ENCODE measurements around the gene PRKCA. TPM values are rescaled to one million over a fixed set of nuclear protein-coding genes. Genes with fewer than 3 reads are reported as not detected.

The PRKCA gene
- total RNA-seq, 4 donors from 2014 or later = 55.8 to 90.7 (median 66.7) TPM

DNA sequence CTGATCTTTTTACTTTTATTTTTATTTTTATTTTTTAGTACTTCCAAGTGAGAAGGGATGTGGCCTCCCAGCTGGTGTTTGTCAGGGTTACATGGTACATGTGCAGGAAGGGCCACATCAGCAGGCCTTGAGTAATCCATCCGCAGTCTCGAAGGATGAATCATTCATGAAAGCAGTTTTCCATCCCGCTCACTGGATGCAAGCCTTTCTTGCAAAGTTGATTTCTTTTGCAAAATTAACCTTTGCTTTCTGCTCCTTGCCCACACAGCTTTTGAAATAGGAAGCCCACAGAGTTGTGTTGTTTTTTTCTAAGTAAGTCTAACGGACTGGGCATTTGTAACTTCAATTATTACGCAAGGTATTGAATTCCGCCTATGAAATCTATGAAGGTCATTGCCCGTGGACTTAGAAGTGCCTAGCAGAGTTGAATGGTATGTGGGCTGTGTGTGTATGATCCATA, 157.4 kb downstream of the PRKCA start:
- Histone ChIP-seq H3K4me3 (no peak overlapping the region), H3K4me1 (peaks cover 0 to 37% (median 22%) of the 10 kb centered on the region in 4 donors), H3K27me3 (no peaks in the 10 kb centered on the region), H3K36me3 (peaks cover 0 to 5% (median 0%) of the 10 kb centered on the region in 3 donors), H3K9me3 (peaks cover 0 to 10% (median 0%) of the 10 kb centered on the region in 4 donors), H3K27ac (peak overlapping the region in 3 of 4 donors; percentile 3 to 86 (median 80))
- TF ChIP-seq, protein P1, sequence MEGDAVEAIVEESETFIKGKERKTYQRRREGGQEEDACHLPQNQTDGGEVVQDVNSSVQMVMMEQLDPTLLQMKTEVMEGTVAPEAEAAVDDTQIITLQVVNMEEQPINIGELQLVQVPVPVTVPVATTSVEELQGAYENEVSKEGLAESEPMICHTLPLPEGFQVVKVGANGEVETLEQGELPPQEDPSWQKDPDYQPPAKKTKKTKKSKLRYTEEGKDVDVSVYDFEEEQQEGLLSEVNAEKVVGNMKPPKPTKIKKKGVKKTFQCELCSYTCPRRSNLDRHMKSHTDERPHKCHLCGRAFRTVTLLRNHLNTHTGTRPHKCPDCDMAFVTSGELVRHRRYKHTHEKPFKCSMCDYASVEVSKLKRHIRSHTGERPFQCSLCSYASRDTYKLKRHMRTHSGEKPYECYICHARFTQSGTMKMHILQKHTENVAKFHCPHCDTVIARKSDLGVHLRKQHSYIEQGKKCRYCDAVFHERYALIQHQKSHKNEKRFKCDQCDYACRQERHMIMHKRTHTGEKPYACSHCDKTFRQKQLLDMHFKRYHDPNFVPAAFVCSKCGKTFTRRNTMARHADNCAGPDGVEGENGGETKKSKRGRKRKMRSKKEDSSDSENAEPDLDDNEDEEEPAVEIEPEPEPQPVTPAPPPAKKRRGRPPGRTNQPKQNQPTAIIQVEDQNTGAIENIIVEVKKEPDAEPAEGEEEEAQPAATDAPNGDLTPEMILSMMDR (IDR thresholded peaks at IDR 0.05) = no peak
- TF ChIP-seq EP300 (IDR thresholded peaks at IDR 0.05) = peak in 1 of 2 donors; percentile 82
- DNase-seq (ENCODE audit: low spot score in 2 of 2) = peak; percentile 19 to 56
- WGBS, 2 donors = 22 to 33% methylated on average over 7 of the region's 7 CpGs

DNA sequence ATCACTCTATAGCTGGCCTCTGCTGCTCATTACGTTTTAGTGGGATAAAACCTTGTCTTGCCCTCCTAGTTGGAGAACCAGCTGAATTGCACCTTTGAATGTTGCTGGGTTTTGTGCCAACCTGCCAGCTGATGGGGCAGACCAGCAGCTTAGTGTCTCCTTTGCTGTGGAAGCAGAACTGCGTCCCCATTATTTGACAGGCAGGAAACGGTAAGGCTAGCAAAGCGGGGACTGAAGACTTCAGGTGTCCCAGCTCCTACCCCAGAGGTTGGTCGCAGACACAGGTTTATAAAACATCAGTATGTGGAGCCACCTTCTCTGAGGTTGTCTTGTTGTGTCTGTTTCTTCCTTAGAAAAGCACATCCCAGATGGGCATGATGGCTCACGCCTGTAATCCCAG, 158.1 kb downstream of the PRKCA start:
- DNase-seq (ENCODE audit: low spot score in 2 of 2) = no peak
- Histone ChIP-seq H3K27me3 (no peaks in the 10 kb centered on the region), H3K9me3 (peaks cover 0 to 10% (median 0%) of the 10 kb centered on the region in 4 donors), H3K36me3 (peaks cover 0 to 5% (median 0%) of the 10 kb centered on the region in 3 donors), H3K4me1 (peaks cover 0 to 43% (median 23%) of the 10 kb centered on the region in 4 donors), H3K27ac (peak overlapping the region in 2 of 4 donors; percentile 80 to 86), H3K4me3 (no peak overlapping the region)
- TF ChIP-seq EP300 (IDR thresholded peaks at IDR 0.05) (no peak), POLR2A (IDR thresholded peaks at IDR 0.05) (no peak)
- TF ChIP-seq, protein P1 (IDR thresholded peaks at IDR 0.05) = no peak
- 83 to 93% methylated on average over 6 of the region's 6 CpGs for WGBS, 2 donors

DNA sequence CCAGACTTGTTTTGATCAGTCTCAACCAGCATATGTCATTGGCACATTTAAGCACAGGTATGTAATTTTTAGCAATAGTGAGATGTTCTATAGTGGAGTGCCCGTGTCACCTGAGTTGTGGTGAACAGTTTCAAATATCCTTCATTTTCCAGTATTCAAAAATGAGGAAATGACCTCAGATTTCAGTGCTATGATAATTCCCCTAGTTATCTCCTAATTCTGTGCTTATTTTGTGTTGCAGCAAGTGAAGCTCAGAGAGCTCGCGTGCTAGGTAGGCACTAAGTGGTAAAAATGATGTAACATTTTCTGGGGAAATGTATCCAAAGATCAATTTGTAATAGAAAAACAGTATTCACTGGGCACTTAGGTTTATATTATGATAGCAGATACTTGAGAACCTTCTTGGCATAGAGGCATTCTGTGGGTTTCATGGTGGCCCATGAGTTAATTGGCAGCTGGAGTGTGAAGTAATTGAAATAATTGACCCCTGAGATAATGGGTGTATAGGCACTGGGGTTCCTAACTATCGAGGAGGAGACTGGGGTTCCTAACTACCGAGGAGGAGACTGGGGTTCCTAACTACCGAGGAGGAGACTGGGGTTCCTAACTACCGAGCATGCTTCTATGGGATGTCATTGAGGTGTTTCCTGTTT, 159.1 kb downstream of the PRKCA start:
- TF ChIP-seq EP300 (IDR thresholded peaks at IDR 0.05) (no peak), POLR2A (IDR thresholded peaks at IDR 0.05) (no peak)
- TF ChIP-seq, protein P1 (IDR thresholded peaks at IDR 0.05) = no peak
- no peaks in the 10 kb centered on the region for H3K27me3 ChIP-seq
- peaks cover 0 to 52% (median 32%) of the 10 kb centered on the region in 4 donors for H3K4me1 ChIP-seq
- no peak overlapping the region for H3K4me3 ChIP-seq
- no peak for DNase-seq (ENCODE audit: low spot score in 2 of 2)
- peaks cover 0 to 5% (median 0%) of the 10 kb centered on the region in 3 donors for H3K36me3 ChIP-seq
- H3K9me3 ChIP-seq = peaks cover 0 to 10% (median 0%) of the 10 kb centered on the region in 4 donors
- H3K27ac ChIP-seq = peak overlapping the region in 2 of 4 donors; percentile 56 to 78
- 73 to 83% methylated on average over 7 of the region's 7 CpGs for WGBS, 2 donors

DNA sequence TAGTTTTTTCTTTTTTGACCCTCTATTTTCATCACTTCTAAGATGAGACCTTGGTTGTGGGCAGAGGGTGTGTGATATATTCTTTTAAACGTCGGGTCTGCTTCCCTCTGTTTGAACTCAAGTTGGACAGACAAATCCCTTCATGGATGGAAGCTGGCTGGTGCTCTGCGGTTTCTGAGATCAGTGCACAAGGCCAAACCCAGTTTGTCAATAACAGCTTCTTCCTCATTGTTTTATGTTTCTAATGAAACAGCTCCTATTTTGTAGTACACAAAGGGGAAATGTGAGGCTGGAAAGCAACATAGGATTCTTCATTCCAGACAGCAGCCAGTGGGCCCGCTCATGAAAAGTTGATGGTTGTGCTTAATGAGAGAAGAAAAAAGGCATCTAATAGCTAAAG, 159.6 kb downstream of the PRKCA start:
- Histone ChIP-seq H3K4me1 (peaks cover 0 to 58% (median 35%) of the 10 kb centered on the region in 4 donors), H3K27me3 (no peaks in the 10 kb centered on the region), H3K36me3 (peaks cover 0 to 5% (median 0%) of the 10 kb centered on the region in 3 donors), H3K4me3 (no peak overlapping the region), H3K27ac (peak overlapping the region in 3 of 4 donors; percentile 19 to 78 (median 56)), H3K9me3 (peaks cover 0 to 10% (median 0%) of the 10 kb centered on the region in 4 donors)
- no peak for DNase-seq (ENCODE audit: low spot score in 2 of 2)
- TF ChIP-seq EP300 (IDR thresholded peaks at IDR 0.05) = no peak
- TF ChIP-seq, protein P1 (IDR thresholded peaks at IDR 0.05) = no peak
- TF ChIP-seq POLR2A (IDR thresholded peaks at IDR 0.05) = no peak
- WGBS, 2 donors = 31 to 37% methylated on average over 4 of the region's 4 CpGs

DNA sequence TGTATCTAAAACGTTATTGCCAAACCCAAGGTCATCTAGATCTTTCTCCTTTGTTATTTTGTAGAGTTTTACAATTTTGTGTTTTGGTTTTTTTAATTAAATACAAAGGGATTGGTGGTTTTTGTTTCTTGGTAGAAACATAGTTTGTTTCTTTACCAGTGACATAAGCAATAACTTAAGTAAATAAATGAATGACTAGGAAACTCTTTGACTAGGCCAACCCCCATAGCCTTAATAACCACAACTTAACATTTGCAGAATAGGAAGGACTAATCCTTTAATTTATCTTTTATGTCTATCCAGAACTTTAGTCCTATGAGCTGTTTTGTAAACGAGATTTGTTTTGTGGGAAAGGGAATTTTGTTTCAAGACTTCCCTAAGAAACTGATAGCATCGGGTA, 162.5 kb downstream of the PRKCA start:
- H3K27me3 ChIP-seq = no peaks in the 10 kb centered on the region
- H3K27ac ChIP-seq = peak overlapping the region in 1 of 4 donors; percentile 88
- H3K4me1 ChIP-seq = peaks cover 0 to 80% (median 60%) of the 10 kb centered on the region in 4 donors
- DNase-seq (ENCODE audit: low spot score in 2 of 2) = no peak
- H3K36me3 ChIP-seq = no peaks in the 10 kb centered on the region
- 66 to 71% methylated on average over 3 of the region's 3 CpGs for WGBS, 2 donors
- TF ChIP-seq EP300 (IDR thresholded peaks at IDR 0.05) = no peak
- TF ChIP-seq POLR2A (IDR thresholded peaks at IDR 0.05) = no peak
- TF ChIP-seq, protein P1 (IDR thresholded peaks at IDR 0.05) = no peak
- no peaks in the 10 kb centered on the region for H3K9me3 ChIP-seq
- H3K4me3 ChIP-seq = no peak overlapping the region
